Ishikawa (cell line): ENCODE results near the gene WWOX.

ENCODE experiments used
- EP300 ChIP-seq: IDR thresholded peaks from 2 replicates; pipeline ENCODE4 v1.6.1; 2012; ENCODE audit warnings: borderline replicate concordance
- FOXM1 ChIP-seq: IDR thresholded peaks from 2 replicates; pipeline ENCODE4 v1.6.1; 2012; ENCODE audit warnings: low read depth, borderline replicate concordance
- MAX ChIP-seq: IDR thresholded peaks from 2 replicates; pipeline ENCODE4 v1.6.1; 2012
- NFIC ChIP-seq: IDR thresholded peaks from 2 replicates; pipeline ENCODE4 v1.6.1; 2012
- RAD21 ChIP-seq: IDR thresholded peaks from 2 replicates; pipeline ENCODE4 v1.6.1; 2012; ENCODE audit warnings: low read depth
- REST ChIP-seq: IDR thresholded peaks from 2 replicates; pipeline ENCODE4 v1.6.1; 2012; ENCODE audit warnings: low read depth, mild to moderate bottlenecking
- TAF1 ChIP-seq: IDR thresholded peaks from 2 replicates; pipeline ENCODE4 v1.6.1; 2012; ENCODE audit warnings: low read depth, mild to moderate bottlenecking
- TEAD4 ChIP-seq: IDR thresholded peaks from 2 replicates; pipeline ENCODE4 v1.6.1; 2012
- YY1 ChIP-seq: IDR thresholded peaks from 2 replicates; pipeline ENCODE4 v1.6.1; 2012; ENCODE audit warnings: low read depth

GRCh38 chr16:79188739-79189122, 1089.3 kb downstream of the WWOX start:
- TF ChIP-seq RAD21: no peak
- no peak for TF ChIP-seq TEAD4
- TF ChIP-seq FOXM1: no peak
- no peak for TF ChIP-seq YY1
- TF ChIP-seq MAX: no peak
- no peak for TF ChIP-seq REST
- TF ChIP-seq NFIC: no peak
- no peak for TF ChIP-seq TAF1
- no peak for TF ChIP-seq EP300
